Measurements from ENCODE around the gene XIRP2.

Gene XIRP2

GRCh38 chr2:166888180-166888579 lies at the start of gene XIRP2:
XIRP2 (plus strand) TSS chr2:166888480; CDS start chr2:166903483, 15,003 bp downstream.
- DNase-seq: no peak

- no peak for DNase-seq
Measured at GRCh38 chr2:166841152-166841551, 47.1 kb upstream of the XIRP2 start.

DNA sequence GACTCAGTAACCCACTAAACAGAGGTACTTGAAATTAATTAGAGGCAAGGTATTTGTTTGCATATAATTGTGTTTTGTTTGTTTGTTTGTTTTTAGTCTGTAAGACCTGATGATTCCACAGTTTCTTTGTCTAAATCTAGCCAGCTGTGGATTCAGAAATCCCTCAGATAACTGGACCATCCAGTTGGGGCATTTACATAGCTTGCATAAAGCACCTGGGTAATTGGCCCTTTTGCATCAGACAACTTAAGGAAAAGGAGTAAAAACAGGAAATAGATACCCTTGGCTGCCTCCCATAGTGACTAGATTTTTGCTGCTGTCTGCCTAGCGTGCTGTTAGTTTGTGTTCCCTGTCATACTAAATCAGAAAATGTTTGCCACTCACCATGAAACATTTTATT lies 46.6 kb upstream of the XIRP2 start:
- no peak for DNase-seq

GRCh38 chr2:166844111-166844510 lies 44.2 kb upstream of the XIRP2 start:
- no peak for DNase-seq

DNA sequence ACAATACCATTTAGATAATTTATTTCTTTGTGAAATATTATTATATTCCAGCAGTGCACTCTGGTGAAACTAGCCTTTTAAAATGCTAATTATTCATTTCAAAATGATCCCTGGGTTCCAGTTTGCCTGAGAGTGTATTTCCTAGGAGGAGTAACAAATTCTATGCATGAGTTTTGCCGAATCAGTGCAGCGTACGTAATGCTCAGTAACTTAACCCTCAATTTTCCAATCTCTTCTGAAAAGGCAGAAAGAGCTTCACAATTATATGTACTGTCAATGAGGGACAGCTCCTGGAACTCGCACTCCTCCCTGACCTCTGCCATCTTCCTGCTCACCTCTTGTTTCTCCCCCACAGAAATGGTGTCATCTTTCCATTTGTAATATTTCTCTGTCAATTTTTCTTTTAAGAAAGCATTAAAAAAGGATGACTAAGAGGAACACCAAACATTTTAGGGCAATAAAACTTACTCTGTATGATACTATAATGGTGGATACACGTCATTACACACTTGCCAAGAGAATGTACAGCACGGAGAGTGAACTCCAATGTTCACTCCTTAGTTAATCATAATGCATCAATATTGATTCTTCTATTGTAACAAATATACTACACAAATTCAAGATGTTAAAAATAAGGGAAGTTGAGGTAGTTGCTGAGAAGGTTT lies 25.7 kb upstream of the XIRP2 start:
- no peak for DNase-seq

DNA sequence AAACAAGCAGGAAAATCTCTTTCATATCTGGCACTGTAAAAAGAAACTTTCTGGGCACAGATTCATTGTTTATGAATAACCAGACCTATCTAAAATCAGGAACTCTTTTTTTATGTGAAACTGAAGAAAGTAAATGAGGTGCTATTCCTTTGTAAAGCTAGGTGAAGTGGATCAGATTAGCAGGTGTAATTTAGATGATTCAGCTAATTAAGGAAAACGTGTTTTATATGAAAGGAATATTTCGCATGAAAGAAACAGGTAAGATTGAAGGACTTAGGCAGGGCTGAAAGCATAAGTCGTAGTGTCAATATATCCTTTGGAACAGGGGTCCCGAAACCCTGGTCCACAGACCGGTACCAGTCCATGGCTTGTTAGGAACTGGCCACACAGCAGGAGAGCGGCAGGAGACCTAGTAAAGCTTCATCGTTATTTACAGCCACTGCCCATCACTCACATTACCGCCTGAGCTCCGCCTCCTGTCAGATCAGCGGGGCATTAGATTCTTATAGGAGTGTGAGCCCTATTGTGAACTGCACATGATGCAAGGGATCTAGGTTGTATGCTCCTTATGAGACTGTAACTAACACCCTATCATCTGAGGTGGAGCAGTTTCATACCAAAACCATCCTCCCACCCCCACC lies 20.3 kb upstream of the XIRP2 start:
- DNase-seq: no peak

GRCh38 chr2:166870346-166870745 lies 17.9 kb upstream of the XIRP2 start:
- no peak for DNase-seq

DNA sequence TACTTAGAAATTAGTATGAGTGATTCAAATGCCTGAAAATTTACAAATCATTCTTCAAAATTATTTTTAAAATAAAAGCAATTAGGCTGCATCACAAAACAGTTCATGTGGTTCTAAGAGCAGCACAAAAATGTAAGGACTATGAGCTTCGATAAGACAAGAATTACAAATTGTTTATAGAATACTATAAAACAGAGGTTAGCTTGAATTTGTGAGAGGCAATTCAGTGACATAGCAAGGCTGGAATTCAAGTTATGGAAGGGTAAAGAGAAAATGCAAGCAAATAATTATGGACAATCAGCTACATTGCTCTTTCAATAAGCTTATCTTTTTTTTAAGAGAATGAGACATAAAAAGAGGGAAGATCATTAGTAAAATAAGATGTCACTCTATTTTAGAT lies 7.1 kb upstream of the XIRP2 start:
- DNase-seq: no peak

DNA sequence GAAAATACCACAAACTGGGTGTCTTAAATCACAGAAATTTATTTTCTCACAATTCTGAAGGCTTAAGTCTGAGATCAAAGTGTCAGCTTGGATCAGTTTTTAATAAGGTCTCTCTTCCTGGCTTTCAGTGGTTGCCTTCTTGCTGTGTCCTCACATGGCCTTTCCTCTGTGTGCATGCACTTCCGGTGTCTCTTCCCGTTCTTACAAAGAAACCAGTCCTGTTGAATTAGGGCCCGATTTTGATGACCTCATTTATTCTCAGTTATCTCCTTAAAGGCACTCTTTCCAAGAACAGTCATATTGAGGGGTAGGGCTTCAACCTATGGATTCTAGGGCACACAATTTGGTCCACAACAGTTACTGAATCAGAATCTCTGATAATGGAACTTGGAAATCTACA lies 5.4 kb upstream of the XIRP2 start:
- no peak for DNase-seq

DNA sequence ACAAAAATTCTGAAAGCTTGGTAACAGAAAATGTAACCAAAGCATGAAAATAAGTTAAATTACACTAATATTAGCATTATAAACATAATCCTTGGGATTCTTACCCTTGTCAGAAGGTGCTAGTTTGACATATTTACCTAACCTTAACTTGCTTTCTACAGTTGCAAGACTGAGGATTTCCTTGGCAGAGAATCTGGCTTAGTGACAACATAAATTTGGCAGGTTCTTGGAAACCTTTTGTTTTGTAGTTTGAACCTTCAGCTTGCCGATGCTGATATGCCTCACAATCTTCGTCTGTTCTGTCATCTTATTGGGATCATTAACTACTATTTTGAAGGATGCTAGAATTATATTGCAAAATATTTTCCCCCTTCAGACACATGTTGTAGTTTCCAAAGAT lies 3.4 kb downstream of the XIRP2 start:
- no peak for DNase-seq

DNA sequence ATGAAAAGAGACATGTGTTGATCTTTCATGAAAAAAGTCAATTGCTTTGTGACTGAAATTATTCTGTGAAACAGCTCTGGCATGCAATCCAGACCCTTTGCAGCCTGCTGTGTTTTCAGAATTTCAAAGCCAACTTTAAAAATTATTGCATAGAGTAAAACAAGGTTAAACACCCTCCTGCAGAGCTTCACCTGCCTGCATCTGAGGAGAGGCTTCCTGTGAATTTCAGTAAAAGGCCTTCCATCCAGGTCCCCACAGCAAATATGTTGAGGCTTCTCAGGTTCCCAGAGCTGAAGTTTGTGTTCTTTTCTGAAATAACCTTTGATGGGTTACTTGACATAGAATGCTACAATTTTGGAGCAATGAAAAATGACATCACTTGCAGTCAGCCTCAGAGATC lies 4.1 kb downstream of the XIRP2 start:
- no peak for DNase-seq

DNA sequence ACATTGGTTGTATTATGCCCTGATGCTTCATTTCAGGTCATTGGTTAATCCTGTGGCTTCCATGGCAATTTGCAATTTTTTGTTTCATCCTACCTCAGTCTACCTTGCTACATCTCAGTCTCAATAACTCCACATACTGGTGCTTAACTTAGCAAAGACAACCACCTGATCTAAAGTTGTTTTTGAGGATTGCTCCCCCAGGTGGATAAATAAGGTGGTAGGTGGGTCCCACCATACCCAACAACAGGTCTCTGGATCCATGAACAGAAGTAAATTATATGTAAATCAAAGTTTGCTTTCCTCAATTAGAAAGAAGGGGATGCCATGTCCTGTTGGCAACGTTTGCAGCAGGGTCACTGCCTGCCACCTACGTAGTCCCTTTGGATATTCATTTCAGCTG lies 7.0 kb downstream of the XIRP2 start:
- no peak for DNase-seq

DNA sequence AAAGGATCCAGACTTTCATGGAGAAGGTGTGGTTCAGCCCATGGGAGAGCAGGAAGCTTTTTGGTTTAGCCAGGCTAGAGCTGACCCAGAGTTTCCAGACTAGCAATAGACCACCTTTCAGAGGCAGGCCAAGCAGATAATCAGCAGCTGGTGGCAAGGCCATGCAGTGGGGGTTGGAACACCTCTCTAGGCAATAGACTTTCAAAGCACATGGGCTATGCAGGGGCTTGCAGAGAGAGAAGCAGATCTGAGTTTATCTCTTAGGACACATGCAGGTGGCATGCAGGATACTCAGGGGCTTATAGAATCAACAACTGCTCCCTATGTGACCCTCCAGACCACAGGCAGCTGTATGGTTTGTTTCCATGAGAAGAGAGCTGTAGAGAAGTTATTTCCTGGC lies 9.4 kb downstream of the XIRP2 start:
- no peak for DNase-seq

DNA sequence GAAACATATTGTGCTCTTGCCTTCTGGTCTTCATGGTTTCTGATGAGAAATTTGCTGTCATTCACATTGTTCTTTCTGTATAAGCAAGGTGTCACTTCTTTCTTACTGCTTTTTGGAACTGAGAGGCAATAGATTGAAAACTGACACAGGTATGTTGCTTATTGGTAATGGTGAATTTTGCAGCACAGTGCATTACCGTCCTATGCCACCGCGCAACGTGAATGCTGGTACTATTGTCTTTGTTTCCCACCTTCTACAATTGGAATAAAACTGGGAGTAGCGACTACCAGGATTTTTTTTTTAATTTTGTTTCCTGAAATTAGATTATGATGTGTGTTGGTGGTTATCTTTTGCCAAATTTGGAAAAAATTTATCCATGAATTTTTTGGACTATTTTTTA lies 11.4 kb downstream of the XIRP2 start:
- DNase-seq: no peak

- DNase-seq: no peak
Measured at GRCh38 chr2:166900700-166901099, 12.4 kb downstream of the XIRP2 start.

- no peak for DNase-seq
Measured at GRCh38 chr2:166901336-166901735, 13.1 kb downstream of the XIRP2 start.

DNA sequence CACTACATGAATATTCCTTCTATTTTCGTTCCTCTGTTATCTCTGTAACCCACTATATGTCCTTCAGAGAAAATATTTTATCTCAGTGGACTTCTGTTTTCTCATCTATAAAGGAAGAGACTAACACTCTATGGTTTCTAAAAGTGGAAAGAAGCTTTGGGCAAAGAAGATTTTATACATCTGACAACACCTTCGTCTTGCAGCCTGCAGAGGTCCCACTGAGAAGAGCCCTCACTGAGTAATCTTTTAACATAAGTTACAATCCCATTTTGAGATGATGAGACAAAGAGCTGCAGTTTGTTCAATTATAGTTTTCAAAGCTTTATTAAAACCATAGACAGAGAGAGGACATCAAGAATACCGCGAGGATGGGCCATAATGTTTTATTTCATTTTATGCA lies 28.7 kb downstream of the XIRP2 start:
- DNase-seq: no peak

DNA sequence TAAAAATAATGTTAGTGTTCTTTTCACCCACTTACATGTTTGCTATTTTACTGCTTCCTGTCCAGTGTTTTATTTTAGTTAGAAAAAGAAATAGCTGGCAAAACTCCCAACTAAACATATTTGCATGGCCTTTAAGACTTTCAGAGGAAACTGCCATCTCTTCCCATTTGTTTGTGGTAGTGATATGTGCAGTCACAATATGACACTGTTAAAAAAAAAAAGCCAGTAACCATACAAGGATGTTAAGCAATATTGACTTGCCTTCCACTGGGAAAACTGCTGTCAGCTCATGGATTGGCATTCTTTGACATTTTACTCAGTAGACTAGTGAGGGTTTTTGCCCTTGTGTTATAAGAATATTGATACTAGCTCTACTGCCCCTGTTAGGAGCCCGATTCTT lies 29.1 kb downstream of the XIRP2 start:
- DNase-seq: no peak

DNA sequence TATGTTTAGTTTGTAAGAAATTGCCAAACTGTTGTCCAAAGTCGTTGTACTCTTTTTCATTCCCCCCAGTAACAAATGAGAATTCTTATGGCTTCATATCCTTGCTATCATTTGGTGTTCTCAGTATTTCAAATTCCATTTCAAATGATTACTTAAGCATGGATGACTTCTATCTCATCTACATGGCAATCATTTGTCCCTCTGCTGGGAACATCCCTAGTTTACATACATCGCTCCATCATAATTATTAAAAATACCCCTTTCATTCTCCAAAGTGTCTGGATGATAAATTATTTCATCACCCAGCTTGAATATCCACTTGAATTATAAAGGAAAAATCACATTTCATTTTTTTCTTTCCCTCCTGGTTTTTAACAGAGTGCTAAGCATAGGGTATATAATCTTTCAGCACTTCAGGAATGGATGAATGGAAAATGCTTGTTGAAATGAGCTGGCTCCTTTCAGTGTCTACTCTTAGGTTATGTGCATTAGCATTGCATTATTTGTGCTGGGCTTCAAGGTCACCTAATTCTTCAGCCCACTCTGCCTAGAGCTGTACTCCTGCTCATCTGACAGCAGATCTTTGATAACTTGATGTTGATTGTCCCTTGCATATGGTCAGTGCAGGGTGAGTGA lies 33.1 kb downstream of the XIRP2 start:
- DNase-seq: no peak

DNA sequence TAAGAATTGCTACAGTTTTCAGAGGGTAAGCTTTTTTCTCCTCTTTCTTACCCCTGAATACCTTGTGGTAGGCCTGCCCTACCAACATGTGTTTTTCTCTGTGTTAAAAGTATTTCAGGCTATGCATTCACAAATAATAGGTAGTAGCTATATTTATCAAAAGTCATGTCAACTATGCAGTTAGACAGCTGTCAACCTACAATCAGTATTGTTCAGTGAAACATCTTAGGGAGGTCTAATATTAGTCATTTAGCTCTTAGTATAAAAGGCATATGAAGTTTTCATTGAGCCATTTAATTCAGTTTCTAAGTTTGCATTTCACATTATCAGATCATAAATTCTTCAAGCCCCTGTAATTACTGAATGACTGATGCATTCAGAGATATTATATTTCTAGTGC lies 36.7 kb downstream of the XIRP2 start:
- no peak for DNase-seq

- no peak for DNase-seq
Measured at GRCh38 chr2:166926657-166927056, 38.4 kb downstream of the XIRP2 start.

GRCh38 chr2:166932032-166932431 lies 43.8 kb downstream of the XIRP2 start:
- no peak for DNase-seq

DNA sequence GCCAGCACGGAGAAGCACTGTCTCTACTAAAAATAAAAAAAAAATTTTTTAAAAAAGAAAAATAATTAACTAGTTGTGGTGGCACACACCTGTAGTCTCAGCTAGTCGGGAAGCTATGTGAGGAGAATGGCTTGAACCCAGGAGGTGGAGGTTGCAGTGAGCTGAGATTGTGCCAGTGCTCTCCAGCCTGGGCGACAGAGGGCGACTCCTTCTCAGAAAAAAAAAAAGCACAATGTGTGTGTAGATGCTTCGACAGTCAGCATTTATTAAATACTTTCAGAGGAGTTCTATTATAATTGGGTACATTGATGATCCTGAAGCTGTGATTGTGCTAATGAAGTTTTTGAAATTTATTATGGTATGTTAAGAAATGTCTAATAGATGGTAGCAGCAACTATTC lies 46.5 kb downstream of the XIRP2 start:
- no peak for DNase-seq

GRCh38 chr2:166942377-166942776 lies 54.1 kb downstream of the XIRP2 start:
- DNase-seq: no peak

DNA sequence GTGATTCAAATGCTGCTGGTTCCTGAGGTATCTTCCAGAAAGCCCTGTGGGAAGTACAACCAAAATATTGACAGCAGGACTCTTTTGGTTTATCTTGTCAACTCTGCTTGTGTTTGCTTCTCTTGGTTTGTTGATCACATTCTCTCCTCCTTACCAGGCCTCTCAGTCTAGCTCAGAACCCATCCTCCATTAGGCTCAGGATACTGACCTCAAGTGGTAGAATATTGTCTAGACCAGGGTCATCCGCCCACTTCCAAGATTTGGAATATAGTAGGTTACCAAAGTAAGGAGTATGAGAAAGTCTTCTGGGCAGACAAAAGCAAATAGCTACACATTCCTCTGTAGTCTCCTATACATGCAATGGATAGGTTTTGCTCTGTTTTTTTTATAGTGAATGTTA lies 56.6 kb downstream of the XIRP2 start:
- no peak for DNase-seq

All from suppressor macrophage treated with lipopolysaccharide for 4 hours (primary cell).